WI38 (cell line): ENCODE data around the gene BIN1.

Experiments
- H3K4me3 ChIP-seq: 2 replicates; pipeline ENCODE4 v1.5.1; 2011; ENCODE audit warnings: low read depth, mild to moderate bottlenecking, control low read depth, low read length
- CTCF ChIP-seq: IDR thresholded peaks from 2 replicates; pipeline ENCODE4 v1.5.1; 2012; ENCODE audit warnings: low read depth, mild to moderate bottlenecking, control low read depth, low read length

Gene BIN1

DNA sequence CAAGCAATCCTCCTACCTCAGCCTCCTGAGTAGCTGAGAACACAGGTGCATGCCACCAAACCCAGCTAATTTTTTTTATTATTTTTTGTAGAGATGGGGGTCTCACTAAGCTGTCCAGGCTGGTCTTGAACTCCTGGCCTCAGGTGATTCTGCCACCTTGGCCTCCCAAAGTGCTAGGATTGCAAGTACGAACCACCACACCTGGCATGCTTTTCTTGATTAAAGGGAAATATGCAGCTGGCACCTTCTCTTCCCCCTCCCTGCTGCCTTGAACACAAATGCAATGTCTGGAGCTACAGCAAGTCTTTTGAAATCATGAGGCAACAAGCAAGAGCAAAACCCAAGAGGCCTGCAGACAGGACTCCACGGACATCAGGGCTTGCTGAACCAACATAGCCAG is 26.8 kb upstream of the BIN1 start:
- H3K4me3 ChIP-seq, result no peak overlapping the region
- no peak for TF ChIP-seq CTCF

- no peak overlapping the region for H3K4me3 ChIP-seq
- TF ChIP-seq CTCF, result no peak
These were observed 23.5 kb upstream of the BIN1 start for GRCh38 chr2:127130421-127130820.

GRCh38 chr2:127129937-127130336 is 23.0 kb upstream of the BIN1 start:
- H3K4me3 ChIP-seq, result no peak overlapping the region

GRCh38 chr2:127128445-127128904 is 21.5 kb upstream of the BIN1 start:
- TF ChIP-seq CTCF, result no peak
- H3K4me3 ChIP-seq, result no peak overlapping the region

More at GRCh38 chr2:127129937-127130336, 23.0 kb upstream of the BIN1 start:
- TF ChIP-seq CTCF, result no peak

GRCh38 chr2:127125821-127126220 is 18.9 kb upstream of the BIN1 start:
- no peak overlapping the region for H3K4me3 ChIP-seq
- TF ChIP-seq CTCF, result no peak

DNA sequence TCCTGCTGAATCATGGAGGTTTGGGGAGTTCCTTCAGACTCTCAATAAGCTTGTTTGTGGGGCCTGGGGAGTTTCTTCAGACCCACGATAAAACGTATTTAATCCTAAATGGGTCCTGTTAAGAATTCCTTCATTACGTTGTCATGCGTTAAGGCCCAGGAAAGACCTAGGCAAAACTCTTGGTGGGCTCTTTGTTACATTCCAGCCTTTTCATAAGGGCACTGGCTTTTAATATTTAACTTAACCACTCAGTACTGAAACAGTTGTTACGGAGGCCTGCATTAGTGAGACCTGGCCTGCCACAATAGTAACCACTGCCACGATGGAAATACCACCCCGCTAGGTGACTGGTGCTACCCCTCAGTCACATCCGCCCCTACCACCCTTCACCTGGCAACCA is 17.5 kb upstream of the BIN1 start:
- H3K4me3 ChIP-seq, result no peak overlapping the region
- no peak for TF ChIP-seq CTCF

GRCh38 chr2:127122361-127123027 is 15.5 kb upstream of the BIN1 start:
- TF ChIP-seq CTCF, result no peak
- H3K4me3 ChIP-seq, result no peak overlapping the region
